Right ventricle myocardium inferior (tissue), 1 donor: Measurements from ENCODE around the gene TMEM120B. TPM values are rescaled to one million over a fixed set of nuclear protein-coding genes. Genes with fewer than 3 reads are reported as not detected.
"Not testable (repeated sequence)": the region's sequence is repeated elsewhere in the genome, so short reads cannot be mapped to it uniquely, and the experiment has no call there.

ENCODE experiments used
- ATAC-seq: fragments of 200-7000 bp; cut with Tn5 transposase; one replicate; pipeline ENCODE4 v1.9.1; 2020; ENCODE audit warnings: mild to moderate bottlenecking, moderate library complexity
- DNase-seq: peaks from one replicate; pipeline ENCODE4 v3.0.0; 2021; ENCODE audit errors: missing footprints
- intact Hi-C: fragments of 100-400 bp; cut with DNase I; formaldehyde crosslinking; loops from one replicate; pipeline ENCODE4 v1.11.0; 2022
- total RNA-seq: library from RNA; stranded (reverse); fragmentation: NEBNext Ultra II Directional; extraction: Animal tissue kit (Norgen Biotek cat#: 25700); gene quantifications from one replicate; pipeline ENCODE4 v1.2.1, GENCODE V29; 2021
- donor health status: DM: no; HTN: yes; CAD: no; lungs with severe emphysema.

The TMEM120B gene
- total RNA-seq, 1 donor from 2014 or later, result 10.3 TPM

GRCh38 chr12:121702944-121703343, 9.6 kb upstream of the TMEM120B start:
- DNase-seq (no peak), ATAC-seq (no peak)
- intact Hi-C loops, result no loop called here

- intact Hi-C loops, result no loop called here
- ATAC-seq, result no peak
- DNase-seq, result no peak
Observed at GRCh38 chr12:121705514-121705913, 7.0 kb upstream of the TMEM120B start.

- ATAC-seq (no peak), DNase-seq (no peak)
- intact Hi-C loops, result loop anchor here (2.0 kb wide), 1 partner anchor 60 kb away; no protein-coding TSS in a partner anchor
Observed at GRCh38 chr12:121708313-121709063, 4.1 kb upstream of the TMEM120B start.

- not testable (repeated sequence) for DNase-seq, ATAC-seq
- intact Hi-C loops, result loop anchor here (2.0 kb wide), 1 partner anchor 60 kb away; no protein-coding TSS in a partner anchor
Observed at GRCh38 chr12:121709064-121709424, 3.5 kb upstream of the TMEM120B start.

- intact Hi-C loops, result loop anchor here (2.0 kb wide), 1 partner anchor 59 kb away; no protein-coding TSS in a partner anchor
- no peak for DNase-seq
- ATAC-seq, result no peak
Observed at GRCh38 chr12:121709478-121709961, 3.0 kb upstream of the TMEM120B start.

- ATAC-seq (no peak), DNase-seq (no peak)
- intact Hi-C loops, result no loop called here
Observed at GRCh38 chr12:121711361-121712189, 977 bp upstream of the TMEM120B start.

- peak; percentile 70 for ATAC-seq
- intact Hi-C loops, result no loop called here
- DNase-seq, result peak; percentile 75
Observed at GRCh38 chr12:121712190-121712460, 427 bp upstream of the TMEM120B start.

- DNase-seq (peak; percentile 81), ATAC-seq (peak; percentile 43)
- intact Hi-C loops, result no loop called here
Observed at GRCh38 chr12:121713257-121713777, 765 bp downstream of the TMEM120B start.

- intact Hi-C loops, result no loop called here
- DNase-seq (no peak), ATAC-seq (peak; percentile 0)
Observed at GRCh38 chr12:121713793-121714192, 1.2 kb downstream of the TMEM120B start.

- intact Hi-C loops, DNase-seq, ATAC-seq: not testable (repeated sequence)
Observed at GRCh38 chr12:121715055-121715454, 2.5 kb downstream of the TMEM120B start.

- ATAC-seq, result no peak
- no peak for DNase-seq
- intact Hi-C loops, result no loop called here
Observed at GRCh38 chr12:121715862-121716435, 3.4 kb downstream of the TMEM120B start.

- DNase-seq, result no peak
- ATAC-seq, result no peak
- intact Hi-C loops, result no loop called here
Observed at GRCh38 chr12:121717041-121717699, 4.6 kb downstream of the TMEM120B start.

GRCh38 chr12:121718653-121719239, 6.2 kb downstream of the TMEM120B start:
- intact Hi-C loops, result no loop called here
- no peak for DNase-seq
- no peak for ATAC-seq

- ATAC-seq (no peak), DNase-seq (no peak)
- intact Hi-C loops, result no loop called here
Observed at GRCh38 chr12:121719926-121720414, 7.4 kb downstream of the TMEM120B start.

- no peak for ATAC-seq
Observed at GRCh38 chr12:121720762-121721161, 8.2 kb downstream of the TMEM120B start.

GRCh38 chr12:121722511-121722910, 10.0 kb downstream of the TMEM120B start:
- intact Hi-C loops, result no loop called here
- ATAC-seq (no peak), DNase-seq (no peak)

More at GRCh38 chr12:121720762-121721161, 8.2 kb downstream of the TMEM120B start:
- no peak for DNase-seq
- intact Hi-C loops, result no loop called here

- intact Hi-C loops, result no loop called here
- ATAC-seq (no peak), DNase-seq (no peak)
Observed at GRCh38 chr12:121723200-121723599, 10.6 kb downstream of the TMEM120B start.

- DNase-seq (no peak), ATAC-seq (no peak)
- intact Hi-C loops, result no loop called here
Observed at GRCh38 chr12:121724925-121725324, 12.4 kb downstream of the TMEM120B start.
